Measurements from ENCODE around the gene FXYD6.

DNA sequence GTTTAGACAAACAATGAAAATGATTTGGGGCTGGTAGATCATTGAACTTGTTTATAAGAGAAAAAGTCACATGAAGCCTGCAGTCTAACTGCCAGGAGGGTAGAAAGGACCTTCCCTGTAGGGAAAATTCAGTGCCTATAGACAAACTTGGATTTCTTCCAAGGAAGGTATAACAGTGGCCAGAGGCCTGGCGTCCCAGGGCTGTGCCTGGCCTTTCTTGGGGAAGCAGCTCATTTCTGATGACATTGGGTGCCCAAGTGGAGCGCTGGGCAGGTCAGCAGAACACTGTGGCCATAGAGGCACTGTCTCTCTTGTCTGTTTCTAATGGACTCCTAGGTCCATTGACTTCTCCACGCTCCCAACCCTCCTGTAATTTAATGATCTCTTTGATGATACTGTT lies 6.6 kb upstream of the FXYD6 start:
- TF ChIP-seq, protein P1, sequence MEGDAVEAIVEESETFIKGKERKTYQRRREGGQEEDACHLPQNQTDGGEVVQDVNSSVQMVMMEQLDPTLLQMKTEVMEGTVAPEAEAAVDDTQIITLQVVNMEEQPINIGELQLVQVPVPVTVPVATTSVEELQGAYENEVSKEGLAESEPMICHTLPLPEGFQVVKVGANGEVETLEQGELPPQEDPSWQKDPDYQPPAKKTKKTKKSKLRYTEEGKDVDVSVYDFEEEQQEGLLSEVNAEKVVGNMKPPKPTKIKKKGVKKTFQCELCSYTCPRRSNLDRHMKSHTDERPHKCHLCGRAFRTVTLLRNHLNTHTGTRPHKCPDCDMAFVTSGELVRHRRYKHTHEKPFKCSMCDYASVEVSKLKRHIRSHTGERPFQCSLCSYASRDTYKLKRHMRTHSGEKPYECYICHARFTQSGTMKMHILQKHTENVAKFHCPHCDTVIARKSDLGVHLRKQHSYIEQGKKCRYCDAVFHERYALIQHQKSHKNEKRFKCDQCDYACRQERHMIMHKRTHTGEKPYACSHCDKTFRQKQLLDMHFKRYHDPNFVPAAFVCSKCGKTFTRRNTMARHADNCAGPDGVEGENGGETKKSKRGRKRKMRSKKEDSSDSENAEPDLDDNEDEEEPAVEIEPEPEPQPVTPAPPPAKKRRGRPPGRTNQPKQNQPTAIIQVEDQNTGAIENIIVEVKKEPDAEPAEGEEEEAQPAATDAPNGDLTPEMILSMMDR (IDR thresholded peaks at IDR 0.05) = no peak
- TF ChIP-seq POLR2A (IDR thresholded peaks at IDR 0.05) (no peak), EP300 (IDR thresholded peaks at IDR 0.05) (no peak)

All from stomach (tissue), 4 donors.